ENCODE data around the gene ZNF488. TPM values are rescaled to one million over a fixed set of nuclear protein-coding genes. Genes with fewer than 3 reads are reported as not detected.
A peak's percentile ranks its signal among the peaks of the same experiment; 100 is the strongest.

The ZNF488 gene
- total RNA-seq, 4 donors from 2014 or later = 0.12 to 0.47 TPM; not detected in 2

DNA sequence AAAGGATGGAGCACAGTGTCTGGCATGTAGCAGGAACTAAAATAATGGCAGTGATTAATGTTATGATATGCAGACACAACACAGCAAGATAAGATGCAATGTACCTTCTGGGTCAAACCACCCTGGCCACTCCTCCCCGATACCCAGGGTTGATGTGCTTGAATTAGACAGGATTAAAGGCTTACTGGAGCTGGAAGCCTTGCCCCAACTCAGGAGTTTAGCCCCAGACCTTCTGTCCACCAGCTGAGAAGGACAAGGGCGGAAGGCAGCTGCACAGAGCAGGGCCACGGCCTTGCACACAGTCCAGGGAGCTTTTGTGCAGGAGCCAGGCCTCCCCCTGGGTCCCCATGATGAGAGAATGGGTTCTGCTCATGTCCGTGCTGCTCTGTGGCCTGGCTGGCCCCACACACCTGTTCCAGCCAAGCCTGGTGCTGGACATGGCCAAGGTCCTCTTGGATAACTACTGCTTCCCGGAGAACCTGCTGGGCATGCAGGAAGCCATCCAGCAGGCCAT, 35.9 kb downstream of the ZNF488 start, which contains the start of gene RBP3:
TSS of gene RBP3 (plus strand) at position 226 of the 514 bp plus-strand sequence. CDS start at position 348, 122 bp downstream.
- Histone ChIP-seq H3K4me1 (no peaks in the 10 kb centered on the region), H3K27ac (no peak within 1 kb of the TSS), H3K4me3 (no peak within 1 kb of the TSS), H3K36me3 (no peaks in the 10 kb centered on the region), H3K27me3 (no peaks in the 10 kb centered on the region), H3K9me3 (no peaks in the 10 kb centered on the region)
- no peak for ATAC-seq
- TF ChIP-seq, protein P1, sequence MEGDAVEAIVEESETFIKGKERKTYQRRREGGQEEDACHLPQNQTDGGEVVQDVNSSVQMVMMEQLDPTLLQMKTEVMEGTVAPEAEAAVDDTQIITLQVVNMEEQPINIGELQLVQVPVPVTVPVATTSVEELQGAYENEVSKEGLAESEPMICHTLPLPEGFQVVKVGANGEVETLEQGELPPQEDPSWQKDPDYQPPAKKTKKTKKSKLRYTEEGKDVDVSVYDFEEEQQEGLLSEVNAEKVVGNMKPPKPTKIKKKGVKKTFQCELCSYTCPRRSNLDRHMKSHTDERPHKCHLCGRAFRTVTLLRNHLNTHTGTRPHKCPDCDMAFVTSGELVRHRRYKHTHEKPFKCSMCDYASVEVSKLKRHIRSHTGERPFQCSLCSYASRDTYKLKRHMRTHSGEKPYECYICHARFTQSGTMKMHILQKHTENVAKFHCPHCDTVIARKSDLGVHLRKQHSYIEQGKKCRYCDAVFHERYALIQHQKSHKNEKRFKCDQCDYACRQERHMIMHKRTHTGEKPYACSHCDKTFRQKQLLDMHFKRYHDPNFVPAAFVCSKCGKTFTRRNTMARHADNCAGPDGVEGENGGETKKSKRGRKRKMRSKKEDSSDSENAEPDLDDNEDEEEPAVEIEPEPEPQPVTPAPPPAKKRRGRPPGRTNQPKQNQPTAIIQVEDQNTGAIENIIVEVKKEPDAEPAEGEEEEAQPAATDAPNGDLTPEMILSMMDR (IDR thresholded peaks at IDR 0.05) = no peak
- WGBS, 2 donors (ENCODE audit: low coverage in 1 of 2) = 80% methylated on average over 1 of the region's 5 CpGs; no CpG with 5 or more reads in 1 of the 2 donors

DNA sequence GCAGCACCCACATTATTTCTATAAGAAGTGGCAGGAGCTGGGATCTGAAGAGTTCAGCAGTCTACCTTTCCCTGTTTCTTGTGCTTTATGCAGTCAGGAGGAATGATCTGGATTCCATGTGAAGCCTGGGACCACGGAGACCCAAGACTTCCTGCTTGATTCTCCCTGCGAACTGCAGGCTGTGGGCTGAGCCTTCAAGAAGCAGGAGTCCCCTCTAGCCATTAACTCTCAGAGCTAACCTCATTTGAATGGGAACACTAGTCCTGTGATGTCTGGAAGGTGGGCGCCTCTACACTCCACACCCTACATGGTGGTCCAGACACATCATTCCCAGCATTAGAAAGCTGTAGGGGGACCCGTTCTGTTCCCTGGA, 36.8 kb downstream of the ZNF488 start:
- H3K36me3 ChIP-seq = no peaks in the 10 kb centered on the region
- H3K27me3 ChIP-seq = no peaks in the 10 kb centered on the region
- no peaks in the 10 kb centered on the region for H3K9me3 ChIP-seq
- H3K4me1 ChIP-seq = no peaks in the 10 kb centered on the region
- 100% methylated on average over 1 of the region's 4 CpGs; no CpG with 5 or more reads in 1 of the 2 donors for WGBS, 2 donors (ENCODE audit: low coverage in 1 of 2)
- no peak overlapping the region for H3K27ac ChIP-seq
- TF ChIP-seq EP300 (IDR thresholded peaks at IDR 0.05) = no peak
- TF ChIP-seq, protein P1 (IDR thresholded peaks at IDR 0.05) = no peak
- TF ChIP-seq POLR2AphosphoS5 (IDR thresholded peaks at IDR 0.05) = no peak
- no peak for TF ChIP-seq POLR2A (IDR thresholded peaks at IDR 0.05)
- H3K4me3 ChIP-seq = no peak overlapping the region
- ATAC-seq = no peak

GRCh38 chr10:47346581-47347302, 37.4 kb downstream of the ZNF488 start:
- ATAC-seq = no peak
- 81% methylated on average over 12 of the region's 13 CpGs; no CpG with 5 or more reads in 1 of the 2 donors for WGBS, 2 donors (ENCODE audit: low coverage in 1 of 2)
- TF ChIP-seq POLR2AphosphoS5 (IDR thresholded peaks at IDR 0.05) = no peak
- H3K27me3 ChIP-seq = no peaks in the 10 kb centered on the region
- H3K27ac ChIP-seq = no peak overlapping the region
- H3K4me1 ChIP-seq = no peaks in the 10 kb centered on the region
- no peak overlapping the region for H3K4me3 ChIP-seq
- no peaks in the 10 kb centered on the region for H3K36me3 ChIP-seq
- no peaks in the 10 kb centered on the region for H3K9me3 ChIP-seq

DNA sequence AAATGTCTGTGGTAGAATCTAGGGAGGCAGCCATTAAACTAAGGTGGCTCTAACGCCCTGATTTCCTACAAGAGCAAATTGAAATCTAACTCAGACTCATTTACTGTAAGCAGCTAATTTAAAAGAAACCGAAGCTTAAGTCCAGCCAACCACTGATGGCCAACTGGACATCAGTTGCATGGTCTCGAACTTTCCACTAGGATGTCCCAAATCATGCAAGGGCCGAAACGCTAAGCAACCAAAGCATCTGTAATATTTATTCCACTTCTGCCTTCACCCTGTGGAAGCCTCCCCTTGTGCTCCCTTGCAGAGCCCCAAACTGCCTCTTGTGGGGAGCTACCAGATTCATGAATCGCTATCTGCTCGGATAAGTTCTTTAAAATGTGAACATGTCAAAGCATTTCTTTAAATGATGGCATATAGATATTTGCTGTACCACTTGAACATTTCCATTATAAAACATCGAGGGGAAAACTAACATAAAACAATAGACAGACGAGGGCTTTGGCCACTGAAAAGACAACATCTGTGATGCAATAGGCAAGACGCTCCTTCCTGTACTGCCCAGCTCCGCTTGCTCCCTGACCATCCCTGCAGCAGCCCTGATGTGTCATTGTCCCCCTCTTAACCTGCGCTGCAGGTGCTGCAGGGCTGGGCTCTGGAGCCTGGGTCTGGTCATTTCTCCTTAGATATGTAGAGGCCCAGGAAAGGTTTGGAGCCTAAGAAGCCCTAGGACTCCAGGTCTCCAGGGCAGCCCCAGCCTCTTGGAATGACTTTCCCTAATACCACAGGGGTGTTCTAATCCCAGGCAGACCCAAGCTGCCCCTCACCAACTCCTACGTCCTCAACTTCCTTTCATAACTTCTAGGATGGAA, 38.9 kb downstream of the ZNF488 start:
- 87 to 92% methylated on average over 7 to 10 of the region's 13 CpGs for WGBS, 2 donors (ENCODE audit: low coverage in 1 of 2)
- no peaks in the 10 kb centered on the region for H3K4me1 ChIP-seq
- no peak for TF ChIP-seq POLR2A (IDR thresholded peaks at IDR 0.05)
- TF ChIP-seq, protein P1 (IDR thresholded peaks at IDR 0.05) = no peak
- TF ChIP-seq EP300 (IDR thresholded peaks at IDR 0.05) = no peak
- TF ChIP-seq POLR2AphosphoS5 (IDR thresholded peaks at IDR 0.05) = no peak

GRCh38 chr10:47340608-47341170, 43.4 kb downstream of the ZNF488 start:
- Histone ChIP-seq H3K9me3 (no peaks in the 10 kb centered on the region), H3K4me3 (no peak overlapping the region), H3K27me3 (peaks cover 16% of the 10 kb centered on the region), H3K27ac (no peak overlapping the region), H3K4me1 (peaks cover 0 to 11% (median 0%) of the 10 kb centered on the region in 3 donors), H3K36me3 (no peaks in the 10 kb centered on the region)
- WGBS, 2 donors (ENCODE audit: low coverage in 1 of 2) = 59 to 64% methylated on average over 5 of the region's 5 CpGs
- peak; percentile 48 for ATAC-seq
- TF ChIP-seq POLR2AphosphoS5 (IDR thresholded peaks at IDR 0.05) (no peak), POLR2A (IDR thresholded peaks at IDR 0.05) (no peak), EP300 (IDR thresholded peaks at IDR 0.05) (no peak)
- TF ChIP-seq, protein P1 (IDR thresholded peaks at IDR 0.05) = peak; percentile 66 to 91 (median 77)

More for the DNA sequence above, 38.9 kb downstream of the ZNF488 start:
- Histone ChIP-seq H3K9me3 (no peaks in the 10 kb centered on the region), H3K36me3 (no peaks in the 10 kb centered on the region), H3K27ac (no peak overlapping the region), H3K27me3 (peaks cover 8% of the 10 kb centered on the region), H3K4me3 (no peak overlapping the region)
- no peak for ATAC-seq

Measured in gastroesophageal sphincter (tissue), 4 donors.